Measurements from ENCODE around the gene LYL1.

DNA sequence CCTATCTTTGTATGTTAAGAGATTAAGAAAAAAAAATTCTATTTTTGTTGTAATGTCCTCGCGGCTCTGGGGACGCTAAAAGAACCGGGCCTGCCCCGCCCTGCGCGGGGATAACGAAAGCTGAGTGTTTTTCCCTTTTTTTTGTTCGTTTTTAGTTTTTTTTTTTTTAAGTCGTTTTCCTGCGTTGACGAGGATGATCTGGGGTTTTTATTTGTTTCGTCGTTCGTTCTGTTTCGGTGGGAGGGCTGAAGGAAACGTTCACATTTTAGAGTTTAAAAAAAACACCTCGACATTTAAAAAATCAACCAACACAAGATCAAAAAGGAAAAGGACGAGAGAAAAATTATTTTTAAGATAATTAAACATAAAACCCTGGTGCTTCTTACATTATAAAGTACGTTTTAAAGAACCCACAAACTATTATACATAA, 5.6 kb downstream of the LYL1 start:
- no peak for TF ChIP-seq POLR2A (IDR thresholded peaks at IDR 0.05)
- TF ChIP-seq, protein P1, sequence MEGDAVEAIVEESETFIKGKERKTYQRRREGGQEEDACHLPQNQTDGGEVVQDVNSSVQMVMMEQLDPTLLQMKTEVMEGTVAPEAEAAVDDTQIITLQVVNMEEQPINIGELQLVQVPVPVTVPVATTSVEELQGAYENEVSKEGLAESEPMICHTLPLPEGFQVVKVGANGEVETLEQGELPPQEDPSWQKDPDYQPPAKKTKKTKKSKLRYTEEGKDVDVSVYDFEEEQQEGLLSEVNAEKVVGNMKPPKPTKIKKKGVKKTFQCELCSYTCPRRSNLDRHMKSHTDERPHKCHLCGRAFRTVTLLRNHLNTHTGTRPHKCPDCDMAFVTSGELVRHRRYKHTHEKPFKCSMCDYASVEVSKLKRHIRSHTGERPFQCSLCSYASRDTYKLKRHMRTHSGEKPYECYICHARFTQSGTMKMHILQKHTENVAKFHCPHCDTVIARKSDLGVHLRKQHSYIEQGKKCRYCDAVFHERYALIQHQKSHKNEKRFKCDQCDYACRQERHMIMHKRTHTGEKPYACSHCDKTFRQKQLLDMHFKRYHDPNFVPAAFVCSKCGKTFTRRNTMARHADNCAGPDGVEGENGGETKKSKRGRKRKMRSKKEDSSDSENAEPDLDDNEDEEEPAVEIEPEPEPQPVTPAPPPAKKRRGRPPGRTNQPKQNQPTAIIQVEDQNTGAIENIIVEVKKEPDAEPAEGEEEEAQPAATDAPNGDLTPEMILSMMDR (IDR thresholded peaks at IDR 0.05), result no peak

All from adrenal gland (tissue), 5 donors.